Suppressor macrophage (primary cell): ENCODE data around the gene SH2D3A.
"Not testable (repeated sequence)": the region's sequence is repeated elsewhere in the genome, so short reads cannot be mapped to it uniquely, and the experiment has no call there.

Experiments
- DNase-seq, 4 experiments: peaks; one replicate each; pipeline ENCODE4 v3.0.0-alpha.2; 2020 to 2022

The SH2D3A gene

DNA sequence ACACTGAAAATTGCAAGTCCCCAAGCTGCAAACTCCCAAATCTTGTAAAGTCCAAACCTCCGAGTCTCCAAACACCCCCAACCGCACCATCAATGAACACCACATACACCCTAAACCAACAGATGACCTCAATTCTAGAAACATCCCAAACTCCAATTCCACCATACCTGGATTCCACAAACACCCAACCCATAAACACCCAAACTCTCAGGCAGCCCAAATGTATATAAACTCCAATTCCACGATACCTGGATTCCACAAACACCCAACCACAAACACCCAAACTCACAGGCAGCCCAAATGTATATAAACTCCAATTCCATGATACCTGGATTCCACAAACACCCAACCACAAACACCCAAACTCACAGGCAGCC, 47.3 kb downstream of the SH2D3A start:
- DNase-seq: no peak

DNA sequence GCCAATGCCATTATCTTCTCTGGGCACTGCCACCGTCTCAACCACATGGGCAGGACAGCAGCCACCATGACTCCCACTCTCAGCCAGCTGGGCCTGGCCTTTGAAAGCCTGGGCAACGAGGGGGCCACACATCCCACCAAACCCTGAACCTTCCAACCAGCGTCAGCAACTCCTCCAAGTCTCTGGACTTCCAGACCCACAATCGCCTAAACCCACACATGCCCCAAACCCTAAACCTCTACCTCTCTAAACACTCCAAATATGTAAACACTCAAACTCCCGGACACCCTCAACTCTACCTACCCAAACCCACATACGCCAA, 47.7 kb downstream of the SH2D3A start:
- DNase-seq: no peak

DNA sequence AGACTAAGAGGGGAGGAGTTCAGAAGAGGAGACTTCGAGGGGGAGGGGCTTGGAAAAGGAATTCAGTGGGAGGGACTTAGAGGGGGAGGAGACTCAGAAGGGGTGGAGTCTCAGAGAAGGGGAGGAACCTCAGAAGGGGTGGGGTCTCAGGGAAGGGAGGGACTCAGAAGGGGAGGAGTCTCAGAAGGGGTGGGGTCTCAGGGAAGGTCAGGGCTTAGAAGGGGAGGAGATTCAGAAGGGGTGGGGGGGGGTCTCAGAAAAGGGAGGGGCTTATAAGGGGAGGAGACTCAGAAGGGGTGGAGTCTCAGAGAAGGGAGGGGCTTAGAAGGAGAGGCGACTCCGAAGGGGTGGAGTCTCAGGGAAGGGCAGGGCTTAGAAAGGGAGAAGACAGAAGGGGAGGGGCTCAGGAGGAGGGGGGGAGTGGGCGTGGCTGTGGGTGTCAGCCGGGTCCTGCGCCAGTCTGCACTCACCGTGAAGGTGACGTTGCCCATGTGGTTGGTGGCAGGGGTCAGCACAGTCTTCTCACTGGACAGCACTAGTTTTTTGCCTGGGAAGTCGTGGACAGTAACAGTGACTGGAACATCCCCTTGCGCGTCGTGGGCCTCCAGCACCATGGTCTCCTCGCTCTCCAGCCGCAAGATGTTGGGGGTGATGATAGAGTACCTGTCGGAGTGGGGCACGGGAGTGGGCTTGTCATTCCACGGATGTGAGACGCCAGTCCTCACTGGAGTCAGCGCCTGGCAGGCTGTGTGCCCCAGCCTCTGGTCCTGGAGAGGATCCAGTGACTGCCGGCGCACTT, 48.3 kb downstream of the SH2D3A start:
- DNase-seq: peak in 2 of 4 experiments; percentile 28 to 29

DNA sequence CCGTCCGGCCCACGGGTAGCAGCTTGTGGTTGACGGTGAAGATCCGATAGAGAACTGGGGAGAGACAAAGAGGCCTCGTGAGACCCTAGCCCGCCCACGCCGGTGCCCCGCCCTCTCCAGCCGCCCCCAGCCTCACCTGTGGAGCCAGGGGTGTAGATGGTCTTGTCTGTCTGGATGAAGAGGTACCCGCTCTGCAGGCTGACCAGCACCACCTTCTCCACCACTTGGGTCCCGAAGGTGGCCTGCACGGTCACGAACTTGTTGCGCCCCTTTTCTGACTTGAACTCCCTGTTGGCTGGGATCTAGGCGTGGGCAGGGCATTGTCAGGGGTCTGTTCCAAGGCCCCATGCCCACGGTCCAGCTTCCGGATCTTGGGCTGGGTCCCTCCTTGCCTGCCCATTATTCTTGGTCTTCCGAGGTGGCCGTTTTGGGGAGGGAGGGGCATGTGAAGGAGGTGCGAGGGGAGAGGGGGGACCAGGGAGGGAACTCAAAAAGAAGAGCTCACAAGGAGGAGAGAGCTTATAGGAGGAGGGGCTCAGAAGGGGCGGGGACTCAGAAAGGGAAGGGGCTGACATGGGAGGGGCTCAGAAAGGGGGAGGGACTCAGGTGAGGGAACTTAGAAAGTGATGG, 49.0 kb downstream of the SH2D3A start:
- DNase-seq: no peak

DNA sequence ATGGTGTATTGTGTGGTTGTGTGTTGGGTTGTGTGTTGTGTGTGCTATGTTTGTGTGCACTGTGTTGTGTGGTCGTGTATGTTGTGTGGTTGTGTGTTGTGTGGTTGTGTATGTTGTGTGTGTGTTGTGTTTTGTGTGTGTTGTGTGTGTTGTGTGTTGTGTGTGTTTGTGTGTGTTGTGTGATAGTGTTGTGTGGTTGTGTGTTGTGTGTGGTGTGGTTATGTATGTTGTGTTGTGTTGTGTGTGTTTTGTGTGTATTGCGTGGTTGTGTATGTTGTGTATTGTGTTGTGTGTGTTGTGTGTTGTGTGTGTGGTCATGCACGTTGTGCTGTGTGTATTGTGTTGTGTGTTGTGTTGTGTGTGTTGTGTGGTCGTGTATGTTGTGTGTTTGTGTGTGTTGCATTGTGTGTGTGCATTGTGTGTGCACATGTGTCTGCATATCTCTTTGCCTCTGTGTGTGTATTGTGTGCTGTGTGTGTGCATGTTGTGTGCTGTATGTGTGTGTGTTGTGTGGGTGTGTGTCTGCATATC, 49.7 kb downstream of the SH2D3A start:
- no peak for DNase-seq

DNA sequence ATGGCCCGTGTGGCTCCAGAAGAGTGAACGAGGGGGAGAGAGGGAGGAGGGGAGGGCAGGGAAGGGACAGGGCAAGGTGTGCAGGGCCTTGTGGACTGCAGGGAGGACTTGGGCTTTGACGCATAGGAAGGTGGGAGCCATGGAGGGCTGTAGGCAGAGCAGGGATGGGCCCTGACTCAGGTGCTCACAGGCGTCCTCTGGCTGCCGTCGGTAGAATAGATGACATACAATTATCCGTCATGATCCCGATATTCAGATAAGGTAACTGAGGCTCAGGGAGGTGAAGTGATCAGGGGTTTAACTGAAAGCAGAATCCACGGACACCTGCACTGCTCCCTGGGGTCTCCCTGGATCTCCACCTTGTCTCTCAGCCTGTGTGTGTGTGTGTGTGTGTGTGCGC, 50.2 kb downstream of the SH2D3A start:
- DNase-seq: no peak

DNA sequence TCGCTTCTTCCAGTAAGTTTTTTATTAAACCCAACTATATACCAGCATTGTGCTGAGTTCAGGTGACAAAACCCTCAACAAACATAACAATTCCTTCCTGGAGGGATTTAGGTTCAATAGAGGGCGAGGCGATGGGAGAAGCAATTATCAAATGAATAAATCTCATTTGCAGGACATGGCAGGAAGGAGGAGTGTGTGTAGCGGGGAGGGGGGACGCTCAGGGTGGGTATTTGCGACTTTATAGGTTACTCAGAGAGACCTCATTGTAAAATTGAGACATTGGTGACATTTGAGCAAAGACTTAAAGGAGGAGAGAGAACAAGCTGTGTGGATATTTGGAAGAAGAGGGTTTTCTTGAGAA, 50.6 kb downstream of the SH2D3A start:
- DNase-seq: no peak

DNA sequence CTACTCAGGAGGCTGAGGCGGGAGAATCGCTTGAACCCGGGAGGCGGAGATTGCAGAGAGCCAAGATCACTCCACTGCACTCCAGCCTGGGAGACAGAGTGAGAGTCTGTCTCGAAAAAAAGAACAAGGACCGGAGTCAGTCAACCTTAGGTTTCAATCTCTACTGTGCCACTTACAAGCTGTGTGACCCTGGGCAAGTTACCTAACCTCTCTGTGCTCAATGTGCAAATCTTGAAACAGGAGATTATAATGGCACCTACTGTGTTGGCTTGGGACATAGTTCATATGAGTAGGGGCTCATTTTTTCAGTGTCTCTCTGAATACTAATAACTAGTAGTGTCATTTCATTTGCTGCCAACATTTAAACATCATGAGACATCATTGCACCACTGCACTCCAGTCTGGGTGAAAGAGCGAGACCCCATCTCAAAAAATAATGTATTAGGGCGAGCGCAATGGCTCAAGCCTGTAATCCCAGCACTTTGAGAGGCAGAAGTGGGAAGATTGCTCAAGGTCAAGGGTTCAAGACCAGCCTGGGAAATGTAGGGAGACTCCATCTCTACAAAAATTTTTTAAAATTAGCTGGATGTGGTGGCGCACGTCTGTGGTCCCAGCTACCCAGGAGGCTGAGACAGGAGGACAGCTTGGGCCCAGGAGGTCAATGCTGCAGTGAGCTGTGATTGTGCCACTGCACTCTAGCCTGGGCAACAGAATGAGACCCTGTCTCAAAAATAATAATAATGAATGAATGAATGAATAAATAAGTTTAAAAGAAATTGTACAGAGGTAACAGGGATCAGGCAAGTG, 52.3 kb downstream of the SH2D3A start:
- DNase-seq: no peak

DNA sequence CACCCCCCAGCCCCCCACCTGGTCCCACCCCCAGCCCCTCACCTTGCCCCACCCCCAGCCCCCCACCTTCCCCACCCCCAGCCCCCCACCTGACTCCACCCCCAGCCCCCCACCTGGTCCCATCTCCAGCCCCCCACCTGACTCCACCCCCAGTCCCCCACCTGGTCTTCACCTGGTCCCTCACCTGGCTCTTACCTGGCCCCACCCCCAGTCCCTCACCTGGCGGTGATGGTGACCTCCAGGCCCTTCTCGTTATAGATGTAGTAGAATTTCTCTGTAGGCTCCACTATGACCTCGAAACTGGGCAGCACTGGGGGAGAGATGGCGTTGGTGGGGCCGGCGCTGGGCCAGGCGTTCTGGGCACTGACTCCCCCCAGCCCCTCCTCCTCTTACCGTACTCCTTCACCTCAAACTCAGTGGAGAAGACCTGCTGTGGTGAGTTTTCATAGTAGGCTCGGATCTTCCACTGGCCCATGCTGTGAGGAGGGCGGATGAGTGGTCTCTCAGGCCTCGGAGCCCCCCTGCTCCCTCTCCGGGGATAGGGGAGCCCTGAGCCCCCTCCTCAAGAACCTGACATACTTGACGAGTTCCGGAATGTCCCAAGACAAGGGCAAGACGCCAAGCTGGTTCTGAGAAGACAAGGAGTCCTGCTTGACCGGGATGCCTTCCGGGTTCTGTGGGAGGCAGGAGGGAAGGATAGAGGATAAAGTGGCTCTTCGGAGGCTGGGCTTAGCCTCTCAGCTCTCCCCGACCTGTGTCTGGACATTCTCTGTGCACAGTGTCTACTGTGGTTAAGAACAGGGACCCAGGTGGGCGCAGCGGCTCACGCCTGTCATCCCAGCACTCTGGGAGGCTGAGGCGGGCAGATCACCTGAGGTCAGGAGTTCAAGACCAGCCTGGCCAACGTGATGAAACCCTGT, 53.2 kb downstream of the SH2D3A start:
- no peak for DNase-seq

DNA sequence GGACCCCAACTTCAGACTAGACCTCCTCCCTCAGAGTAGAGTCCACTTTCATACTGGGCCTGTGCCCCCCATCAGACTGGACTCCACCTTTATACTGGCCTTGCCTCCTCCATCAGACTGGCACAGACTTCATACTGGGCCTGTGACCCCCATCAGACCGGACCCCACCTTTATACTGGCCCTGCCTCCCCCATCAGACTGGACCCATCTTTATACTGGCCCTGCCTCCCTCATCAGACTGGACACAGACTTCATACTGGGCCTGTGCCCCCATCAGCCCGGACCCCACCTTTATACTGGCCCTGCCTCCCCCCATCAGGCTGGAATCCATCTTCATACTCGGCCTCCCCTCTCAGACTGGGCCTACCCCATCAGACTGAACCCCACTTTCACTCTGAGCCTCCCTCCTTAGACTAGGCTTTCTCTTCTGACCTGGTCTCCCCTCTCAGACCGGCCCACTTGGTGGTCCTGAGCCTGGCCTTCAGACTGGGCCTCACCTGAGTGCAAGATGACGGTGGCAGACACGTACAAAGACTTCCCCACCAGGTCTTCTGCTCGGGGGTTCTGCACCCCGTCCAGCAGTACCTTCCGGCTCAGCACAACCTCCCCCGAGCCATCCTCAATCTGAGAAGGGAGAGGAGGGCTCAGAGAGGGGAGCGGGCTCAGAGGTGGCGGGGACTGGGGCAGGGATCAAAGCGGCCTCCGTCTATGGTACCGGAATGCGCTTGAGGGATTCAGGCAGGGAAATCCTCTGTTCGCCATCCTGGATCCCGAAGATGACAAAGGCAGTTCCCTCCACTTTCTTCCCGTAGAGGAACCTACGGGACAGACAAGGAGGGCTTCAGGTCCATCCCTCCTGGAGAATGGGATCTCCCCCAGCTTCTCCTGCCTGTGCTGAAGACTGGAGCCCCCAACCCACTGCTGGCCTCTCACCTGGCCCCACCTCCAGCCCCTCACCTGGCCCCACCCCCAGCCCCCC, 54.3 kb downstream of the SH2D3A start:
- no peak for DNase-seq

DNA sequence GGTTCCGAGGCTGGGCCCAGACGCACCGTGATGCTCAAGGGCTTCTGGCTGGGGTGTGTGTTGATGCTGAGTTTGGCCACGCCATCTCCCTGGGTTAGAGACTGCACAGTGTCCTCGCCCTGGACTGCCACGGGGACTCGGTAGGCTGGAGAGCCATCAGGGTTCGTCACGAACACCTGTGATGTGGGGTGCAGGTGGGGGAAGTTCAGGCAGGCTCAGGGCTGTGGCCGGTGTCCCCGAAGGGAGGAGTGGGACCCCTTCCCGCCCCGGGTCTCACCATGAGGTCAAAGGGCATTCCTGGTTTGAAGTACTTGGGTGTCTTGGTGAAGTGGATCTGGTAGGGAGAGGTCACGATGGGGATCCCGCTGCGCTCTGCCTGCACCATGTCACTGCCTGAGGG, 55.0 kb downstream of the SH2D3A start:
- no peak for DNase-seq

DNA sequence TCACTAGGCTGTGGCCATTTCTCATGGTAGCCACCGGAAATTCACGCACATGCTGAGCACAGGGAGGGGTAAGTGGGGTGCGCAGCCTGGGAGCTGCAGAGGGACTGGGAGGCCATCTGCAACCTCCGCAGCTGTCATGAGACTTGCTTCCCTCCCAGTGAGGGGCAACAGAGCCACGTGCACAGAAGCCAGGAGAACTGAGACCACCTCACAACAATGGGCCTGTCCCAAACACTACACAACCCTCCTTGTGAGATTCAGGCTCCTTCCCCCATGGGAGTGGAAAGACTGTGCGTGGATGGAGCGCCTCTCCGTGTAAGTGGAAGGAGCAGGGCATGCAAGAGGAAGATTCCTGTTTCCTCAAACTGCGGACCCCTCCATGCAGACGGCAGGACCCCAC, 55.6 kb downstream of the SH2D3A start:
- DNase-seq: no peak

DNA sequence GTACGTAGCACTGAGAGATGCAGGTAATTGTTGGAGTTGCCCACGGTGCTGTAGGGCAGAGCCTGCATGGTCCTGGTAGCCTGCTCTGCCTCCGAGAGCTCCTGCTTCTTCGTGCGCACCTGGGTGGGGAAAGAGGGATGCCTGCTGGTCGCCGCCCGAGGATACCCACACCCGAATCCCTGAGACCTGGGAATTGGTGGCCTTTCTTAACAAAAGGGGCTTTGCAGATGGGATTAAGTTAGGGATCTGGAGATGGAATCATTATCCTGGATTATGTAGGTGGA, 56.2 kb downstream of the SH2D3A start:
- DNase-seq: no peak

DNA sequence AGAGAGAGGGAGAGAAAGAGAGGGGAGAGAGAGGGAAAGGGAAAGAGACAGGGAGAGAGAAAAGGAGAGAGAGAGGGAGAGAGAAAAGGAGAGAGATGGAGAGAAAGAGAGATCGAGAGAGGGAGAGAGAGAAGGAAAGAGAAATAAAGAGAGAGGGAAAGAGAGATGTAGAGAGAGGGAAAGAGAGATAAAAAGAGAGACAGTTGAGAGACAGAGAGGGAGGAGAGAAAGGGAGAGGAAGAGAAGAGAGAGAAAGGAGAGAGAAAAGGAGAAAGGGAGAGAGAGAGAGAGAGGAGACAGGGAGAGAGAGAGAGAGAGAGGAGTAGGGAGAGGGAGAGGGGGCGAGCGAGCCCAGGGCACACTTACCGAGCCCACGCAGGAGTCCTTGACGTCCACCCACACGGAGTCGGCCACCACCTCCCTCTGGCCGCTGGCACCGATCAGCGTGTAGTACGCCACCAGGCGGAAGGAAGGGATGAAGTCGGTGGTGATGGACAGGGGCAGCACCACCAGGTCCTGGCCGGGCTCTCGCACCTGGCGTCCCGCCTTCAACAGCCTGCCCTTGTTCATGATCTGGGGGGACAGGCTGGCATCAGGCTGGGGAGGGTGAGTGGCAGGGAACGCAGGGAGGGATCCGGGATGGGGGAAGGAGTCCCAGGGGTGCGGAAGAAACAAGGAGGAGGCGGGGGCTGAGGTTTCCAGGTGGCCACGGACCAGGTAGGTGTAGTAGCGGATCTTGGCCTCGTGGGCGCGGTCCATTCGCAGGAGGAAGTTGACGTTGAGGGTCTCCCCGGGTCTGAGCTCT, 56.8 kb downstream of the SH2D3A start:
- DNase-seq: peak in 3 of 4 experiments; percentile 48 to 67 (median 61)

DNA sequence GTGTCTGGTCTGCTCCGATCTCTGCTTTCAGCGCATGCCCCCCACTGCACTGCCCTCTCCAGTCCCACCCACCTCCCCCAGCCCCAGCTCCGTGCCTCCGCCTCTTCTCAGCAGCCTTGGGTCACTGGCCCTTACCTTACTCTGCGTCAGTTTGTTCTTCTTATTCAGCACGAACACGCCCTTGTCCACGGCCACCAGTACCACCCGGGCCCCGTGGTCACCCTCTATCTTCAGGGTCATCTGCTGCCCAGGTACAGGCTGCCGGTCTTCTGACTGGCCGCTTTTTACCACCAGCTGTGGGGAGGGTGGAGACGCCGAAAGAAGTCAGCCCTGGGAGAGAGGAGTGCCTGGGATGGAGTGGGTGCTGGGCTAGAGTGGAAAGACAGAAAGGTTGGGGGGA, 57.7 kb downstream of the SH2D3A start:
- DNase-seq: no peak

DNA sequence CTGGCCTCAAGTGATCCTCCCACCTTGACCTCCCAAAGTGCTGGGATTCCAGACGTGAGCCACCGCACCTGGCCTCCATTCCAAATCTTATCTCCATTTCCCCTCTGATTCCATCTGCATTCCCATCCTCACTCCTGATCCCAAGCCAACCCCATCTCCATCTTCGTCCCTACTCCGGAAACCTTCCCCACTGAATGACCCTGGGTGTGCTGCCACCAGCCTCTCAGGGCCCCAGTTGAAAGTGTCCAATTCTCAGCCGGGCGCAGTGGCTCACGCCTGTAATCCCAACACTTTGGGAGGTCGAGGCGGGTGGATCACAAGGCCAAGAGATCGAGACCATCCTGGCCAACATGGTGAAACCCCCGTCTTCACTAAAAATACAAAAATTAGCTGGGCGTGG, 58.3 kb downstream of the SH2D3A start:
- not testable (repeated sequence) for DNase-seq

DNA sequence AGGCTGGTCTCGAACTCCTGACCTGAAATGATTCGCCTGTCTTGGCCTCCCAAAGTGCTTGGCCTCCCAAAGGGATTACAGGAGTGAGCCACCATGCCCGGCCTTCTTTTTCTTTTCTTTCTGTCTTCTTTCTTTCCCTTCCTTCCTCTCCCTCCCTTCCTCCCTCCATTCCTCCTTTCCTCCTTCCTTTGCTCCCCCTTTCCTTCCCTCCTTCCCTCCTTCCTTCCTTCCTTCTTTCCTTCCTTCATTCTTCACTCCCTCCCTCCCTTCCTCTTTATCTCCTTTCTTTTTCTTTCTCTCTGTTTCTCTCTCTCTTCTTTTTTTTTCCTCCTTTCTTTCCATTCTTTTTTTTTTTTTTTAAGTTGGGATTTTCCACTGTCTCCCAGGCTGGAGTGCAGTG, 58.9 kb downstream of the SH2D3A start:
- DNase-seq: no peak

DNA sequence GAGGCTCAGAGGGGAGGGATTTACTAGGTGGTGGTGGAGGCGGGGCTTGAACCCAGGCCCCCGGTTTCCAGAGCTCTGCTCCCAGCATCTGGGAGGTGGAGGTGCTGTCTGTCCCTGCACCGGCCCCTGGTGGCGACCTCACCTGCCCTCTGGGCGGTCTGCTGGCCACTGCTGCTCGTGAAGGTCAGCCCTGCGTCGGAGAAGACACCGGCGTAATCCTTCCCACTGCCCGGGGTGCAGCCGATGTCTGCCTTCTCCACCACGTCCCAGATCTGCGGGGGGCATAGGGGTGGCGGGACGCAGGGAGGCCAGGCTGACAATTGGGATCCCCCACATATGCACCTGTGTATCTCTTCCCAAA, 59.6 kb downstream of the SH2D3A start:
- DNase-seq: no peak

DNA sequence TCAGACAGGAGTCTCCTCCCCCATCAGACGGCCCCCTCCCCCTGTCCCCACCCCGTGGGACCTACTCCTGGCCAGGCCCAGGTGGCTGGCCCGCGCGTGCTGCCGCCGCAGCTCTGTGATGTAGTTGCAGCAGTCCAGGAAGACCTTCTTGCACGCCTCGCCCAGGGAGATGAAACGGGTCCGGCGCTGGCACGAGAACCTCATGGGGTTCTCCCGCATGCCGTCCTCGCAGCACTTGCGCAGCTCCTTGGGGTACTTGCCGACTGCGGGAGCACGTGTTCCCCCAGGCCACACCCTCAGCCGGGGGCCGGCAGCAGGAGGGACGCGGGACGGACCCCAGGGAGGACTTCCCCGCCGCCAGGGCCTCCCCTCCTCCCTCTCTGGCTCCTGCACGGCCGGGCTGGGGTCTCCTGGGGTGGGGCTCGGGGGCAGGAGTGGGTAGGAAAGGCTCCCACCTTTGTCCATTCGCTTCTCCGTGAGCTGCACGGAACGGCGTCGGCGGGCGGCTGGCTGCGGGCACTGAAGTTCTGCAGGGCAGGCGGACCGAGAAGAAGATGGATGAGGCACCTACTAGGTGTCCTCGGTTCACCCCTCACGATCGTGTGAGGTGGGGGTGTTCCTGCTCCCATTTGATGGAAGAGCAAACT, 60.1 kb downstream of the SH2D3A start:
- no peak for DNase-seq

DNA sequence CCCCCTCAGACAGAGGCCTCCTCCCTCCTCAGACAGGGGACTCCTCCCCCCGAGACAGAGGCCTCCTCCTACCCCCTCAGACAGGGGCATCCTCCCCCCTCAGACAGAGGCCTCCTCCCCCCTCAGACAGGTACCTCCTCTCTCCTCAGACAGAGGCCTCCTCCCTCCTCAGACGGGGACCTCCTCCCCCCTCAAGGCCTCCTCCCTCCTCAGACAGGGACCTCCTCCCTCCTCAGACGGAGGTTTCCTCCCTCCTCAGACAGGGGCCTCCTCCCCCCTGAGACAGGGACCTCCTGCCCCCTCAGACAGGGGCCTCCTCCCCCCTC, 60.6 kb downstream of the SH2D3A start:
- no peak for DNase-seq
